ENCODE measurements around the gene GLTPD2.

- TF ChIP-seq POLR2AphosphoS5 (IDR thresholded peaks at IDR 0.05; ENCODE audit: low read depth) (no peak), ZNF331 (CRISPR knock-in tag; IDR thresholded peaks at IDR 0.05; ENCODE audit: low read depth) (no peak), EZH2 (IDR thresholded peaks at IDR 0.05; ENCODE audit: low read depth, unreplicated experiment) (no peak), CTCF (conservative IDR thresholded peaks at IDR 0.05; ENCODE audit: low read depth in 2 of 2) (no peak), EZH2phosphoT487 (IDR thresholded peaks at IDR 0.05; ENCODE audit: unreplicated experiment) (no peak), REST (IDR thresholded peaks at IDR 0.05; ENCODE audit: unreplicated experiment) (no peak), ETS1 (IDR thresholded peaks at IDR 0.05) (no peak), ZNF114 (CRISPR knock-in tag; IDR thresholded peaks at IDR 0.05) (no peak), JUNB (IDR thresholded peaks at IDR 0.05; ENCODE audit: unreplicated experiment) (no peak), STAT1 (IDR thresholded peaks at IDR 0.05; ENCODE audit: unreplicated experiment) (no peak), CREB1 (CRISPR knock-in tag; IDR thresholded peaks at IDR 0.05; ENCODE audit: low read depth) (no peak)
Measured at GRCh38 chr17:4800462-4801196, 11.9 kb downstream of the GLTPD2 start.

Data from GM23338 (cell line).